Activated CD4-positive, alpha-beta T cell treated with anti-CD3 and anti-CD28 coated beads, Interleukin-2, Interleukin-4, amounts not matched to agents 100 ng/mL and 50 ng/mL, durations not matched to agents 16 hours and 8 hours (primary cell): ENCODE measurements around the gene USP3.
A peak's percentile ranks its signal among the peaks of the same experiment; 100 is the strongest.

ENCODE experiments used
- DNase-seq: peaks from one replicate; pipeline ENCODE4 v3.0.0-alpha.2; 2020; ENCODE audit warnings: low spot score

Gene USP3

GRCh38 chr15:63504247-63504978 lies at the start of gene USP3:
Gene USP3 (plus strand): TSS chr15:63504593. CDS start chr15:63504740, 147 bp downstream.
- peak; percentile 95 for DNase-seq

GRCh38 chr15:63456258-63456657 lies 48.1 kb upstream of the USP3 start:
- DNase-seq, result no peak

- no peak for DNase-seq
Measured at GRCh38 chr15:63457379-63457778, 47.0 kb upstream of the USP3 start.

- no peak for DNase-seq
Measured at GRCh38 chr15:63458026-63458425, 46.4 kb upstream of the USP3 start.

- no peak for DNase-seq
Measured at GRCh38 chr15:63458794-63459395, 45.5 kb upstream of the USP3 start.

GRCh38 chr15:63460210-63461155 lies 43.9 kb upstream of the USP3 start:
- no peak for DNase-seq

- DNase-seq, result no peak
Measured at GRCh38 chr15:63461230-63461985, 43.0 kb upstream of the USP3 start.

GRCh38 chr15:63462088-63462487 lies 42.3 kb upstream of the USP3 start:
- no peak for DNase-seq

GRCh38 chr15:63463036-63463435 lies 41.4 kb upstream of the USP3 start:
- no peak for DNase-seq

- no peak for DNase-seq
Measured at GRCh38 chr15:63463793-63464192, 40.6 kb upstream of the USP3 start.

- no peak for DNase-seq
Measured at GRCh38 chr15:63465104-63465503, 39.3 kb upstream of the USP3 start.

- DNase-seq, result peak; percentile 81
Measured at GRCh38 chr15:63466378-63467192, 37.8 kb upstream of the USP3 start.

- DNase-seq, result peak; percentile 43
Measured at GRCh38 chr15:63469190-63469589, 35.2 kb upstream of the USP3 start.

GRCh38 chr15:63469984-63470383 lies 34.4 kb upstream of the USP3 start:
- no peak for DNase-seq

GRCh38 chr15:63473007-63473748 lies 31.2 kb upstream of the USP3 start:
- no peak for DNase-seq

- DNase-seq, result no peak
Measured at GRCh38 chr15:63473749-63473998, 30.7 kb upstream of the USP3 start.

- peak; percentile 31 for DNase-seq
Measured at GRCh38 chr15:63473999-63474809, 30.2 kb upstream of the USP3 start.

GRCh38 chr15:63474810-63475316 lies 29.5 kb upstream of the USP3 start:
- no peak for DNase-seq

- DNase-seq, result no peak
Measured at GRCh38 chr15:63475707-63476106, 28.7 kb upstream of the USP3 start.

- no peak for DNase-seq
Measured at GRCh38 chr15:63476229-63476632, 28.2 kb upstream of the USP3 start.
